ENCODE measurements around the gene PPP3CA. TPM values are rescaled to one million over a fixed set of nuclear protein-coding genes. Genes with fewer than 3 reads are reported as not detected.
"Not testable (repeated sequence)": the region's sequence is repeated elsewhere in the genome, so short reads cannot be mapped to it uniquely, and the experiment has no call there.

Gene PPP3CA
- total and polyA plus RNA-seq, 4 experiments from 2014 or later = 5.0 to 41.8 (median 22.9) TPM

DNA sequence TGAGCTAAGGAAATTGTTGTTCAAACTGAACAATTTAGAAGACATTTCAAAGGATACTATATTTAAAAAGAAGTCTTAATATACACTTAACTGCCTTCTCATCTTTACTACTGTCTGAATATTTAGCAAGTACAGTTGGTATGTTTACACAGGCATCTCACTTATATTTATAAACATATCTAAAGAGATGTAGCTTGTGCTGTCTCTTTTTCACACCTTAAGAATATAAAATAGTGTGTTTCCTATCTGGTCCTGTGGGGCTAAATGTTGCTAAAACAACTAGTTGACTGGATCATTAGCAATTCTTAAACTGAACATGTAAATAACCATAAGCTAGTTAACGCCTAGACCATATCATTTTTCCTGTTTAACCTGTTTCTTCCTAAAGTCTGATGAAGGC lies 336.3 kb downstream of the PPP3CA start:
- no peak for DNase-seq
- H3K4me1 Mint-ChIP-seq = peaks cover 16 to 40% (median 23%) of the 10 kb centered on the region in 4 donors
- no peak overlapping the region for H3K27ac Mint-ChIP-seq

DNA sequence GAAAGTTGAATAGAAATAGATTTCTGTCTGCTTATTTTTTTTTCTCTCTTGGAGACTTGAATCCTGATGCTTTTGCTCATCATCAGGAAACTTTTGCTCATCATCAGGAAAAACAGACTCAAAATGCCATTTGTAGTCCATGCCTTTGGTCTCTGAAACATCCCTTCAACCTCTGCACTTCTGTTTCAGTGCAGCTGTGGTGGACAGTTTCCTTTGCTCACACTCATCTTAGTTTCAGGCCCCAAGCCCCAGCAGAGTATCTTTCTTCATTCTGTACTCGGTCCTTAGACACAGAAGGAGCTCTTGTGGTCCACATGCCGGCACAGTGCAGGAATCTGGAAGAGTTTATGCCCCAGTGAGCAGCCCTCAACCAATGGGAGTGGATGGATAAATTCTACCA lies 337.9 kb downstream of the PPP3CA start:
- no peak overlapping the region for H3K4me3 ChIP-seq (ENCODE audit: low read length in 2 of 2)

More for the DNA sequence above, 336.3 kb downstream of the PPP3CA start:
- H3K9me3 ChIP-seq (ENCODE audit: control insufficient read depth in 1 of 2, low read length in 2 of 2) = no peaks in the 10 kb centered on the region
- Mint-ChIP-seq H3K4me3 (no peak overlapping the region), H3K36me3 (no peaks in the 10 kb centered on the region), H3K27me3 (no peaks in the 10 kb centered on the region), H3K9me3 (peaks cover 0 to 2% (median 0%) of the 10 kb centered on the region in 8 donors)
- POLR2A ChIA-PET (ENCODE audit: partially characterized antibody) = interaction anchor here (0.9 to 5.0 kb wide), 2 partner anchors 9 to 10 kb away, joined by 3 to 26 read pairs; no protein-coding TSS in a partner anchor
- no peak overlapping the region for H3K27ac ChIP-seq (ENCODE audit: low read depth, low read length)
- intact Hi-C loops (cut with micrococcal nuclease) = no loop called here
- CTCF ChIA-PET (ENCODE audit: partially characterized antibody) = interaction anchor here (1.2 to 1.9 kb wide), 2 partner anchors 9 to 11 kb away, joined by 3 to 7 read pairs; no protein-coding TSS in a partner anchor
- H3K4me3 ChIP-seq (ENCODE audit: low read length in 2 of 2) = no peak overlapping the region
- no peaks in the 10 kb centered on the region for H3K36me3 ChIP-seq (ENCODE audit: insufficient read depth, low read length)
- H3K27me3 ChIP-seq (ENCODE audit: insufficient read depth, low read length) = no peaks in the 10 kb centered on the region
- H3K4me1 ChIP-seq (ENCODE audit: insufficient read depth, low read length) = peaks cover 30% of the 10 kb centered on the region

DNA sequence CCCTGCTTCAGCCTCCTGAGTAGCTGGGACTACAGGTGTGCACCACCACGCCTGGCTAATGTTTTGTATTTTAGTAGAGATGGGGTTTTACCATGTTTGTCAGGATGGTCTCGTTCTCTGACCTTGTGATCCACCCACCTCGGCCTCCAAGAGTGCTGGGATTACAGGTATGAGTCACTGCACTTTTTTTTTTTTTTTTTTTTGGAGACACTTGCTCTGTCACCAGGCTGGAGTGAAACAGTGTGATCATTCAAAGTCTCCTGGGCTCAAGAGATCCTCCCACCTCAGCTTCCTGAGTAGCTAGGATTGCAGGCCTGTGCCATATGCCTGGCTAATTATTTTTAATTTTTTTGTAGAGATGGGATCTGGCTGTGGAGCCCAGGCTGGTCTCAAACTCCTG lies 338.8 kb downstream of the PPP3CA start:
- ChIA-PET CTCF (ENCODE audit: partially characterized antibody) (interaction anchor here (1.8 kb wide), 1 partner anchor 11 kb away, joined by 8 read pairs; no protein-coding TSS in a partner anchor), POLR2A (ENCODE audit: partially characterized antibody) (interaction anchor here (5.0 kb wide), 1 partner anchor 12 kb away, joined by 26 read pairs; no protein-coding TSS in a partner anchor)
- H3K27ac ChIP-seq (ENCODE audit: low read depth, low read length) = no peak overlapping the region
- Mint-ChIP-seq H3K36me3 (peaks cover 0 to 3% of the 10 kb centered on the region in 2 donors), H3K27me3 (no peaks in the 10 kb centered on the region), H3K9me3 (peaks cover 0 to 10% (median 3%) of the 10 kb centered on the region in 8 donors), H3K4me1 (peaks cover 13 to 29% (median 17%) of the 10 kb centered on the region in 4 donors), H3K27ac (no peak overlapping the region), H3K4me3 (no peak overlapping the region)
- DNase-seq = no peak
- H3K4me1 ChIP-seq (ENCODE audit: insufficient read depth, low read length) = peaks cover 20% of the 10 kb centered on the region
- H3K36me3 ChIP-seq (ENCODE audit: insufficient read depth, low read length) = no peaks in the 10 kb centered on the region
- H3K9me3 ChIP-seq (ENCODE audit: control insufficient read depth in 1 of 2, low read length in 2 of 2) = no peaks in the 10 kb centered on the region
- intact Hi-C loops (cut with micrococcal nuclease) = no loop called here
- no peaks in the 10 kb centered on the region for H3K27me3 ChIP-seq (ENCODE audit: insufficient read depth, low read length)
- H3K4me3 ChIP-seq (ENCODE audit: low read length in 2 of 2) = no peak overlapping the region

More for the DNA sequence above, 337.9 kb downstream of the PPP3CA start:
- H3K4me3 Mint-ChIP-seq = peak overlapping the region in 6 of 8 donors; percentile 14 to 64 (median 45)
- H3K4me1 Mint-ChIP-seq = peaks cover 14 to 37% (median 19%) of the 10 kb centered on the region in 4 donors
- no peaks in the 10 kb centered on the region for H3K9me3 ChIP-seq (ENCODE audit: control insufficient read depth in 1 of 2, low read length in 2 of 2)
- H3K36me3 ChIP-seq (ENCODE audit: insufficient read depth, low read length) = no peaks in the 10 kb centered on the region
- peaks cover 27% of the 10 kb centered on the region for H3K4me1 ChIP-seq (ENCODE audit: insufficient read depth, low read length)
- intact Hi-C loops (cut with micrococcal nuclease) = no loop called here
- peak overlapping the region in 2 of 7 donors; percentile 26 to 48 for H3K27ac Mint-ChIP-seq
- H3K27me3 ChIP-seq (ENCODE audit: insufficient read depth, low read length) = no peaks in the 10 kb centered on the region
- no peak for DNase-seq
- H3K36me3 Mint-ChIP-seq = no peaks in the 10 kb centered on the region
- H3K9me3 Mint-ChIP-seq = peaks cover 0 to 8% (median 0%) of the 10 kb centered on the region in 8 donors
- CTCF ChIA-PET (ENCODE audit: partially characterized antibody) = interaction anchor here (0.6 to 1.8 kb wide), 2 partner anchors 10 to 916 kb away, joined by 3 to 8 read pairs; no protein-coding TSS in a partner anchor
- POLR2A ChIA-PET (ENCODE audit: partially characterized antibody) = interaction anchor here (5.0 kb wide), 1 partner anchor 11 kb away, joined by 26 read pairs; no protein-coding TSS in a partner anchor
- H3K27ac ChIP-seq (ENCODE audit: low read depth, low read length) = no peak overlapping the region
- H3K27me3 Mint-ChIP-seq = no peaks in the 10 kb centered on the region

DNA sequence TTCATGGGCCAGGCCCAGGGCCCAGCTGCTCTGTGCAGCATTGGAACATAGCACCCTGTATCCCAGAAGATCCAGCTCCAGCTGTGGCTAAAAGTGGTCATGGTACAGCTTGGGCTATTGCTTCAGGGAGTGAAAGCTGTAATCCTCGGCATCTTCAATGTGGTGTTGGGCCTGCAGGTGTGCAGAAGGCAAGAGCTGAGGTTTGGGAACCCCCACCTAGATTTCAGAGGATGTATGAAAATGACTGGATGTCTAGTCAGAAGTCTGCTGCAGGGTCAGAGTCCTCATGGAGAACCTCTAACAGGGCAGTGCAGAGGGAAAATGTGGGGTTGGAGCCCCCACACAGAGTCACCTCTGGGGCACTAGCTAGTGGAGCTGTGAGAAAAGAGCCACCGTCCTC lies 341.7 kb downstream of the PPP3CA start:
- Mint-ChIP-seq H3K4me1 (peaks cover 8 to 16% (median 13%) of the 10 kb centered on the region in 4 donors), H3K36me3 (peaks cover 0 to 4% of the 10 kb centered on the region in 2 donors), H3K4me3 (no peak overlapping the region), H3K27me3 (no peaks in the 10 kb centered on the region), H3K9me3 (peaks cover 0 to 13% (median 6%) of the 10 kb centered on the region in 8 donors), H3K27ac (no peak overlapping the region)
- no peak overlapping the region for H3K27ac ChIP-seq (ENCODE audit: low read depth, low read length)
- POLR2A ChIA-PET (ENCODE audit: partially characterized antibody) = no interaction called here
- CTCF ChIA-PET (ENCODE audit: partially characterized antibody) = interaction anchor here (0.7 kb wide), 1 partner anchor 19 kb away, joined by 3 read pairs; no protein-coding TSS in a partner anchor
- no peak for DNase-seq
- no peaks in the 10 kb centered on the region for H3K9me3 ChIP-seq (ENCODE audit: control insufficient read depth in 1 of 2, low read length in 2 of 2)
- no peak overlapping the region for H3K4me3 ChIP-seq (ENCODE audit: low read length in 2 of 2)
- intact Hi-C loops (cut with micrococcal nuclease) = no loop called here
- H3K4me1 ChIP-seq (ENCODE audit: insufficient read depth, low read length) = peaks cover 13% of the 10 kb centered on the region
- no peaks in the 10 kb centered on the region for H3K36me3 ChIP-seq (ENCODE audit: insufficient read depth, low read length)
- no peaks in the 10 kb centered on the region for H3K27me3 ChIP-seq (ENCODE audit: insufficient read depth, low read length)

DNA sequence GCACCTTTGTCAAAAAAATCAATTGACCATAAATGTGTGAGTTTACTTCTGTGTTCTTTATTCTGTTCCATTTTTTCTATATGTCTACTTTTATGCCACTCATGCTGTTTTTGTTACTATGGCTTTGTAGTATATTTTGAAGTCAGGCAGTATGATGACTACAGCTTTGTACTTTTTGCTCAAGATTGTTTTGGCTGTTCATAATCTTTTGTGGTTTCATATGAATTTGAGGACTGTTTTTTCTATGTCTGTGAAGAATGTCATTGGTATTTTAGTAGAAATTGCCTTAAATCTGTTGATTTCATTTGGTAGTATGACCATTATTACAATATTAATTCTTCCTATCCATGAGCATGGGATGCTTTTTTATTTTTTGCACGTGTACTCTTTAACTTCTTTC lies 346.8 kb downstream of the PPP3CA start:
- Mint-ChIP-seq H3K27me3 (no peaks in the 10 kb centered on the region), H3K36me3 (peaks cover 0 to 4% of the 10 kb centered on the region in 2 donors), H3K4me1 (peaks cover 4 to 9% (median 7%) of the 10 kb centered on the region in 4 donors), H3K27ac (peak overlapping the region in 1 of 7 donors; percentile 14), H3K4me3 (peak overlapping the region in 2 of 8 donors; percentile 2 to 54), H3K9me3 (peaks cover 0 to 13% (median 6%) of the 10 kb centered on the region in 8 donors)
- CTCF ChIA-PET (ENCODE audit: partially characterized antibody) = no interaction called here
- no peaks in the 10 kb centered on the region for H3K36me3 ChIP-seq (ENCODE audit: insufficient read depth, low read length)
- DNase-seq = no peak
- H3K4me3 ChIP-seq (ENCODE audit: low read length in 2 of 2) = no peak overlapping the region
- no peak overlapping the region for H3K27ac ChIP-seq (ENCODE audit: low read depth, low read length)
- POLR2A ChIA-PET (ENCODE audit: partially characterized antibody) = interaction anchor here (1.0 kb wide), 1 partner anchor 20 kb away, joined by 4 read pairs; no protein-coding TSS in a partner anchor
- no peaks in the 10 kb centered on the region for H3K27me3 ChIP-seq (ENCODE audit: insufficient read depth, low read length)
- H3K4me1 ChIP-seq (ENCODE audit: insufficient read depth, low read length) = no peaks in the 10 kb centered on the region
- intact Hi-C loops (cut with micrococcal nuclease) = no loop called here
- no peaks in the 10 kb centered on the region for H3K9me3 ChIP-seq (ENCODE audit: control insufficient read depth in 1 of 2, low read length in 2 of 2)

DNA sequence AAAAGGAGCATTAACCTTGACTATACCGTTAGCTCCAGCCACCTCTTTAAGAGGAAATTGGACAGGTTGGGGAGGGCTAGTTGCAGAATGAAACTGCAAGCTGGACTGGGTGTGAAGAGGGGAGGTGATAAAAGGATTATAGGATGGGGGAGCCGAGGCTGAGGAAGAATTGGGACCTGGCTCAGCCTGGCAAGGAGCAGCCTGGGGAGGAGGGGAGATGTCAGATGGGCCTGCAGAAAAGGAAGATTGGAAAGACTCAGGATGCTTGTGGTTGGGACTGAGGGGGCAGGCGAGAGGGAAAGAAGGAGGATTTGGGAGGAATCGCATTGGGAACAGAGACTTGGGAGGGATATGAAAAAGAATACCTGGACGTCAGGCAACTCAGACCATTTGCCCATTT lies 351.7 kb downstream of the PPP3CA start:
- Histone ChIP-seq H3K9me3 (ENCODE audit: control insufficient read depth in 1 of 2, low read length in 2 of 2) (no peaks in the 10 kb centered on the region), H3K4me3 (ENCODE audit: low read length in 2 of 2) (no peak overlapping the region), H3K4me1 (ENCODE audit: insufficient read depth, low read length) (no peaks in the 10 kb centered on the region), H3K27me3 (ENCODE audit: insufficient read depth, low read length) (no peaks in the 10 kb centered on the region), H3K36me3 (ENCODE audit: insufficient read depth, low read length) (no peaks in the 10 kb centered on the region), H3K27ac (ENCODE audit: low read depth, low read length) (no peak overlapping the region)
- H3K27ac Mint-ChIP-seq = no peak overlapping the region
- H3K4me3 Mint-ChIP-seq = no peak overlapping the region
- CTCF ChIA-PET (ENCODE audit: partially characterized antibody) = no interaction called here
- DNase-seq = no peak
- POLR2A ChIA-PET (ENCODE audit: partially characterized antibody) = no interaction called here
- H3K27me3 Mint-ChIP-seq = no peaks in the 10 kb centered on the region
- H3K36me3 Mint-ChIP-seq = no peaks in the 10 kb centered on the region
- H3K9me3 Mint-ChIP-seq = no peaks in the 10 kb centered on the region
- intact Hi-C loops (cut with micrococcal nuclease) = no loop called here
- peaks cover 4 to 9% (median 7%) of the 10 kb centered on the region in 4 donors for H3K4me1 Mint-ChIP-seq

DNA sequence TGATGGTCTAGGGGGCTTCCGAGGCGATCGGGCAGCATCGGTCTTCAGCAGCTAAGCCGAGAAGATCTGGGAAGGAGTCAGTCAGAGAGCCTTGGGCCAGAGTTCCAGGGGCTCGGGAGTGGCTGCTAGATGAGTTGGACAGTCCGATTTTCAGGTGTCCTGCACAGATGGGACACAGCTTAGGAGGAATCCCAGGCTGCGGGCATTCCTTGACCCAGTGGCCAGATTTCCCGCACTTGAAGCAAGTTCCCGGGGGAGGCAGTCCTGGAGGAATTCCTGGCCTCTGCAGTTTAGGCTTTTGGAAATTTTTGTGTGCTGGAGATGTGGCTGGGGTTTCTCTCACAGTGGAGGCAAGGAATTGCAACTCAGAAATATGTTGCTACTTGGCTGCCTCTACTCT lies 352.3 kb downstream of the PPP3CA start:
- H3K4me3 ChIP-seq (ENCODE audit: low read length in 2 of 2); H3K27ac Mint-ChIP-seq; H3K4me1 ChIP-seq (ENCODE audit: insufficient read depth, low read length); H3K9me3 Mint-ChIP-seq; DNase-seq; H3K9me3 ChIP-seq (ENCODE audit: control insufficient read depth in 1 of 2, low read length in 2 of 2); H3K4me3 Mint-ChIP-seq; H3K4me1 Mint-ChIP-seq; POLR2A ChIA-PET (ENCODE audit: partially characterized antibody); H3K27me3 Mint-ChIP-seq; H3K36me3 Mint-ChIP-seq; H3K27ac ChIP-seq (ENCODE audit: low read depth, low read length); intact Hi-C loops (cut with micrococcal nuclease); H3K36me3 ChIP-seq (ENCODE audit: insufficient read depth, low read length); H3K27me3 ChIP-seq (ENCODE audit: insufficient read depth, low read length); CTCF ChIA-PET (ENCODE audit: partially characterized antibody): not testable (repeated sequence)

Measured in CD4-positive, alpha-beta memory T cell (primary cell).